Measurements from ENCODE around the gene PPP4R1.

- TF ChIP-seq BHLHE40 (IDR thresholded peaks at IDR 0.05; ENCODE audit: borderline replicate concordance): no peak
- TF ChIP-seq SP1 (IDR thresholded peaks at IDR 0.05): no peak
- no peak for TF ChIP-seq FOXK2 (IDR thresholded peaks at IDR 0.05)
- TF ChIP-seq FOXA1 (IDR thresholded peaks at IDR 0.05): no peak
- no peak for TF ChIP-seq FOXM1 (IDR thresholded peaks at IDR 0.05; ENCODE audit: borderline replicate concordance)
- TF ChIP-seq SUZ12 (IDR thresholded peaks at IDR 0.05): no peak
- no peak for TF ChIP-seq PKNOX1 (IDR thresholded peaks at IDR 0.05)
- TF ChIP-seq ELF4 (IDR thresholded peaks at IDR 0.05): no peak
- TF ChIP-seq ARNT (IDR thresholded peaks at IDR 0.05): no peak
- no peak for TF ChIP-seq ZNF384 (IDR thresholded peaks at IDR 0.05)
- no peak for TF ChIP-seq HDGF (IDR thresholded peaks at IDR 0.05; ENCODE audit: borderline replicate concordance)
These were observed 13.3 kb upstream of the PPP4R1 start for GRCh38 chr18:9627642-9628041.

Measured in HEK293T (cell line).